ENCODE data around the gene PIK3R4. TPM values are rescaled to one million over a fixed set of nuclear protein-coding genes. Genes with fewer than 3 reads are reported as not detected.

PIK3R4 gene
- polyA plus RNA-seq, 1 of the 3 experiments (the other 2 are of a cell fraction) = 27.2 TPM

- no peaks in the 10 kb centered on the region for H4K20me1 ChIP-seq (ENCODE audit: insufficient read depth)
- H3K27ac ChIP-seq (ENCODE audit: low read depth in 2 of 2, low read length in 1 of 2) = no peak overlapping the region
- H3K27me3 ChIP-seq (ENCODE audit: insufficient read depth) = no peaks in the 10 kb centered on the region
- no peaks in the 10 kb centered on the region for H3K9me3 ChIP-seq
- ChIA-PET POLR2A (no interaction called here), CTCF (no interaction called here)
- no peak overlapping the region for H2AFZ ChIP-seq (ENCODE audit: low read depth)
- no peaks in the 10 kb centered on the region for H3F3A ChIP-seq (replicated peaks; ENCODE audit: insufficient read depth)
- no peak for DNase-seq
- H3K4me3 ChIP-seq (ENCODE audit: low read depth in 2 of 2, low read length in 1 of 2) = no peak overlapping the region
- TF ChIP-seq ZBTB33 (IDR thresholded peaks at IDR 0.05; ENCODE audit: borderline replicate concordance, low read depth) (no peak), REST (IDR thresholded peaks at IDR 0.05; ENCODE audit: low read depth, low read length) (no peak), MAX (IDR thresholded peaks at IDR 0.05; ENCODE audit: low read depth) (no peak), SMC3 (IDR thresholded peaks at IDR 0.05; ENCODE audit: low read depth, low read length) (no peak), RXRA (IDR thresholded peaks at IDR 0.05; ENCODE audit: borderline replicate concordance, low read depth) (no peak), JUND (IDR thresholded peaks at IDR 0.05) (no peak), NRF1 (IDR thresholded peaks at IDR 0.05; ENCODE audit: low read depth, low read length) (no peak), NFIC (IDR thresholded peaks at IDR 0.05; ENCODE audit: borderline replicate concordance) (no peak), SIN3A (IDR thresholded peaks at IDR 0.05; ENCODE audit: borderline replicate concordance, low read depth, low read length) (no peak), FOXJ3 (CRISPR knock-in tag; IDR thresholded peaks at IDR 0.05) (no peak), ELF1 (IDR thresholded peaks at IDR 0.05) (no peak), USF1 (IDR thresholded peaks at IDR 0.05; ENCODE audit: borderline replicate concordance, low read depth) (no peak), RFX5 (IDR thresholded peaks at IDR 0.05; ENCODE audit: low read length) (no peak)
- no peaks in the 10 kb centered on the region for H3K4me1 ChIP-seq (ENCODE audit: control insufficient read depth in 1 of 2, insufficient read depth in 2 of 2, low read depth in 1 of 2, low read length in 1 of 2)
- H3K9me2 ChIP-seq = no peaks in the 10 kb centered on the region
- 96% methylated on average over 2 of the region's 2 CpGs for WGBS (ENCODE audit: low lambda C conversion rate)
- H3K9ac ChIP-seq = no peak overlapping the region
- H3K79me2 ChIP-seq (ENCODE audit: insufficient read depth) = no peaks in the 10 kb centered on the region
- no peak overlapping the region for H3K4me2 ChIP-seq
- peaks cover 8 to 11% of the 10 kb centered on the region in 2 experiments for H3K36me3 ChIP-seq (replicated peaks in 1 of 2; ENCODE audit: control insufficient read depth in 1 of 2, insufficient read depth in 2 of 2, low read length in 1 of 2)
Measured at GRCh38 chr3:130669740-130670139, 76.9 kb downstream of the PIK3R4 start.
